T-helper 17 cell (primary cell): ENCODE data around the gene TMTC4. TPM values are rescaled to one million over a fixed set of nuclear protein-coding genes. Genes with fewer than 3 reads are reported as not detected.
"Not testable (repeated sequence)": the region's sequence is repeated elsewhere in the genome, so short reads cannot be mapped to it uniquely, and the experiment has no call there.

Source experiments
- ATAC-seq: fragments of 150-1000 bp; cut with Tn5 transposase; 2 replicates; pipeline ENCODE4 v1.10.0; 2021; ENCODE audit warnings: mild to moderate bottlenecking, moderate library complexity
- DNase-seq, 3 donors: peaks; one replicate each; pipeline versions ENCODE4 v3.0.0 to v3.0.0-alpha.2; 2020 to 2021
- H3K9me3 ChIP-seq: one replicate; pipeline ENCODE4 v1.7.0; 2013; ENCODE audit warnings: low read length, mild to moderate bottlenecking; ENCODE audit not compliant: control insufficient read depth, poor library complexity, severe bottlenecking
- H3K27ac Mint-ChIP-seq: one replicate; pipeline ENCODE4 v1.8.0; 2022; ENCODE audit warnings: mild to moderate bottlenecking, moderate library complexity, mixed read lengths
- H3K27me3 Mint-ChIP-seq: one replicate; pipeline ENCODE4 v1.8.0; 2022; ENCODE audit warnings: mixed read lengths
- H3K36me3 Mint-ChIP-seq: one replicate; pipeline ENCODE4 v1.8.0; 2022; ENCODE audit warnings: low read depth, mixed read lengths
- H3K4me1 Mint-ChIP-seq: one replicate; pipeline ENCODE4 v1.8.0; 2022; ENCODE audit warnings: mild to moderate bottlenecking, mixed read lengths
- H3K4me3 Mint-ChIP-seq: one replicate; pipeline ENCODE4 v1.8.0; 2022; ENCODE audit warnings: mild to moderate bottlenecking, moderate library complexity, mixed read lengths
- total RNA-seq, 4 donors: library from RNA in 2 of 4; stranded (reverse) in 2 of 4; gene quantifications; one replicate each; pipeline ENCODE4 v1.2.3 and lab custom pipeline; 2022 to 2026

TMTC4 gene, protein sequence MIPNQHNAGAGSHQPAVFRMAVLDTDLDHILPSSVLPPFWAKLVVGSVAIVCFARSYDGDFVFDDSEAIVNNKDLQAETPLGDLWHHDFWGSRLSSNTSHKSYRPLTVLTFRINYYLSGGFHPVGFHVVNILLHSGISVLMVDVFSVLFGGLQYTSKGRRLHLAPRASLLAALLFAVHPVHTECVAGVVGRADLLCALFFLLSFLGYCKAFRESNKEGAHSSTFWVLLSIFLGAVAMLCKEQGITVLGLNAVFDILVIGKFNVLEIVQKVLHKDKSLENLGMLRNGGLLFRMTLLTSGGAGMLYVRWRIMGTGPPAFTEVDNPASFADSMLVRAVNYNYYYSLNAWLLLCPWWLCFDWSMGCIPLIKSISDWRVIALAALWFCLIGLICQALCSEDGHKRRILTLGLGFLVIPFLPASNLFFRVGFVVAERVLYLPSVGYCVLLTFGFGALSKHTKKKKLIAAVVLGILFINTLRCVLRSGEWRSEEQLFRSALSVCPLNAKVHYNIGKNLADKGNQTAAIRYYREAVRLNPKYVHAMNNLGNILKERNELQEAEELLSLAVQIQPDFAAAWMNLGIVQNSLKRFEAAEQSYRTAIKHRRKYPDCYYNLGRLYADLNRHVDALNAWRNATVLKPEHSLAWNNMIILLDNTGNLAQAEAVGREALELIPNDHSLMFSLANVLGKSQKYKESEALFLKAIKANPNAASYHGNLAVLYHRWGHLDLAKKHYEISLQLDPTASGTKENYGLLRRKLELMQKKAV
- 10 to 100 TPM; 13.7 to 14.4 TPM for total RNA-seq
- total RNA-seq (lab: John Stamatoyannopoulos, UW) = 20.9 to 48.3 reads per million in 2 donors

GRCh38 chr13:100674572-100674871, at the start of gene TMTC4:
TMTC4 (minus strand) TSS chr13:100674795; CDS start chr13:100670362, 4,433 bp downstream.
- H3K27ac Mint-ChIP-seq = peak within 1 kb of the TSS; percentile 92
- no peaks in the 10 kb centered on the region for H3K27me3 Mint-ChIP-seq
- peaks cover 11% of the 10 kb centered on the region for H3K36me3 Mint-ChIP-seq
- ATAC-seq (no peak), DNase-seq (no peak)
- peak within 1 kb of the TSS; percentile 97 for H3K4me3 Mint-ChIP-seq
- H3K4me1 Mint-ChIP-seq = peaks cover 32% of the 10 kb centered on the region
- H3K9me3 ChIP-seq = no peaks in the 10 kb centered on the region

- Mint-ChIP-seq H3K4me3 (no peak overlapping the region), H3K27me3 (peaks cover 50% of the 10 kb centered on the region), H3K4me1 (peaks cover 3% of the 10 kb centered on the region), H3K36me3 (no peaks in the 10 kb centered on the region), H3K27ac (no peak overlapping the region)
- ATAC-seq (no peak), DNase-seq (no peak)
- H3K9me3 ChIP-seq = peaks cover 2% of the 10 kb centered on the region
These were observed 47.9 kb upstream of the TMTC4 start for GRCh38 chr13:100722517-100722916.

- Mint-ChIP-seq H3K27ac (no peak overlapping the region), H3K36me3 (no peaks in the 10 kb centered on the region), H3K27me3 (peaks cover 53% of the 10 kb centered on the region), H3K4me1 (peaks cover 3% of the 10 kb centered on the region), H3K4me3 (no peak overlapping the region)
- ATAC-seq (peak; percentile 56), DNase-seq (peak in 1 of 3 donors; percentile 30)
- peaks cover 2% of the 10 kb centered on the region for H3K9me3 ChIP-seq
These were observed 47.4 kb upstream of the TMTC4 start for GRCh38 chr13:100721885-100722512.

GRCh38 chr13:100715604-100716003, 41.0 kb upstream of the TMTC4 start:
- H3K27ac Mint-ChIP-seq = no peak overlapping the region

GRCh38 chr13:100714478-100714877, 39.9 kb upstream of the TMTC4 start:
- no peak for ATAC-seq
- H3K36me3 Mint-ChIP-seq = no peaks in the 10 kb centered on the region
- no peak overlapping the region for H3K4me3 Mint-ChIP-seq
- no peak for DNase-seq
- no peaks in the 10 kb centered on the region for H3K9me3 ChIP-seq
- peaks cover 23% of the 10 kb centered on the region for H3K27me3 Mint-ChIP-seq
- no peak overlapping the region for H3K27ac Mint-ChIP-seq
- no peaks in the 10 kb centered on the region for H3K4me1 Mint-ChIP-seq

More at GRCh38 chr13:100715604-100716003, 41.0 kb upstream of the TMTC4 start:
- Mint-ChIP-seq H3K4me3 (no peak overlapping the region), H3K27me3 (peaks cover 23% of the 10 kb centered on the region), H3K4me1 (no peaks in the 10 kb centered on the region), H3K36me3 (no peaks in the 10 kb centered on the region)
- H3K9me3 ChIP-seq = peaks cover 2% of the 10 kb centered on the region
- DNase-seq (no peak), ATAC-seq (no peak)

DNA sequence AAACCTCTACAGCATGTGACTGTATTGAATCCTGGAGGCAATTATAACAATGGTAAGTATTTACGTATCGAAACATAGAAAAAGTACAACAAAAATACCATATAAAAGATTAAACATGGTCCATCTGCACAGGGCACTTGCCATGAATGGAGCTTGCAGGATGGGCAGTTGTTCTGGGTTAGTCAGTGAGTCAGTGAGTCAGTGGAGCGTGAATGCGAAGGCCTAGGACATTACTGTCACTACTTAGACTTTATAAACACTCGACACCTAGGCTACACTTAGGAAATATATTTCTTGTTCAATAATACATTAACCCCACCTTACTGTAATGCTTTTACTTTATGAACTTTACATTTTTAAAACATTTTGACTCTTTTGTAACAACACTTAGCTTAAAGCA, 35.6 kb upstream of the TMTC4 start:
- no peak for ATAC-seq
- no peak for DNase-seq
- Mint-ChIP-seq H3K4me1 (no peaks in the 10 kb centered on the region), H3K27me3 (no peaks in the 10 kb centered on the region), H3K4me3 (no peak overlapping the region), H3K36me3 (no peaks in the 10 kb centered on the region), H3K27ac (no peak overlapping the region)
- no peaks in the 10 kb centered on the region for H3K9me3 ChIP-seq

GRCh38 chr13:100707818-100708740, 33.5 kb upstream of the TMTC4 start:
- no peak overlapping the region for H3K4me3 Mint-ChIP-seq
- ATAC-seq = no peak

GRCh38 chr13:100698331-100698730, 23.7 kb upstream of the TMTC4 start:
- H3K27me3 Mint-ChIP-seq = peaks cover 13% of the 10 kb centered on the region
- not testable (repeated sequence) for H3K4me1 Mint-ChIP-seq, H3K36me3 Mint-ChIP-seq, DNase-seq, ATAC-seq, H3K27ac Mint-ChIP-seq, H3K9me3 ChIP-seq, H3K4me3 Mint-ChIP-seq

More at GRCh38 chr13:100707818-100708740, 33.5 kb upstream of the TMTC4 start:
- Mint-ChIP-seq H3K27me3 (no peaks in the 10 kb centered on the region), H3K4me1 (no peaks in the 10 kb centered on the region), H3K27ac (no peak overlapping the region), H3K36me3 (no peaks in the 10 kb centered on the region)
- H3K9me3 ChIP-seq = no peaks in the 10 kb centered on the region
- DNase-seq = no peak

GRCh38 chr13:100695509-100695773, 20.8 kb upstream of the TMTC4 start:
- no peak for ATAC-seq
- Mint-ChIP-seq H3K4me3 (no peak overlapping the region), H3K4me1 (no peaks in the 10 kb centered on the region), H3K27me3 (peaks cover 26% of the 10 kb centered on the region), H3K36me3 (peaks cover 2% of the 10 kb centered on the region), H3K27ac (no peak overlapping the region)
- no peak for DNase-seq
- H3K9me3 ChIP-seq = no peaks in the 10 kb centered on the region

DNA sequence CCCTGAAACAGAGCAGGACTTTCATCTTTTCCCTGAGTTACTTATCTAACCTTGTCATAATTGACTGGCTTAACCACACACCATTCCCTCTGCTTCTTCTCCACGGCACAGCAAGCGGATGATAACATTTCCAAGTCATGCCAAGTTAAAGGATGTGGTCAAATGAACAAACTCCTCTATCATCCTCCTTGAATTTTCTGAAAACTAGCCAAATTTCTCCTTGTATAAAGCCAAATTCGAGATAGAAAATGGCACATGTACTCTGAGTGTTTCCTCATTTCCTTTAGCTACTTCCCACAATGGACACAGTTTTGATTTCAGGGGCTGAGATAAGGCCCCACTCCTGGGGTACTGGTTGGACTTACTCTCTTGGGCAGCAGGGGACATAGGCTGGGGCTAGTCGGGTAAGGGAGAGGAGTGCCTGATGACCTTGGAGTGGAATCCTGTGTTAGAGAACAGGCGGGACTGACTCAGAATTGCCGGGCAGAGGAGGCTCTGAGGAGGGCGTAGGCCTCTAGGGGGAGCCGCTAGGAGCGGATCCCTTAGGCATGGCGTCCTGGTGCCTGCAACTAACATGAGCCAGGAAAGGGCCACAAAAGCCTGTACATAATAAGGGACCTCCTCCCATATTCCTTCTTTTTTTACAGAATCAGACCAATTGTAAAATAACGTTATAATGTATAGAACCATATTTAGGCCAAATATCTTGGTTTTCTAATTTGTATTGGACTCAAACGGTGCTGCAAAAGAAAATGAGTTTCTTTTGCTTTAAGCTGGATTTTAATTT, 20.3 kb upstream of the TMTC4 start:
- no peak for ATAC-seq

GRCh38 chr13:100689191-100689590, 14.6 kb upstream of the TMTC4 start:
- DNase-seq (no peak), ATAC-seq (no peak)
- H3K9me3 ChIP-seq = no peaks in the 10 kb centered on the region
- Mint-ChIP-seq H3K27ac (no peak overlapping the region), H3K4me1 (no peaks in the 10 kb centered on the region), H3K4me3 (no peak overlapping the region), H3K27me3 (peaks cover 26% of the 10 kb centered on the region), H3K36me3 (peaks cover 6% of the 10 kb centered on the region)

More for the DNA sequence above, 20.3 kb upstream of the TMTC4 start:
- DNase-seq = no peak
- peaks cover 2% of the 10 kb centered on the region for H3K36me3 Mint-ChIP-seq
- H3K4me1 Mint-ChIP-seq = no peaks in the 10 kb centered on the region
- H3K27ac Mint-ChIP-seq = no peak overlapping the region
- peaks cover 26% of the 10 kb centered on the region for H3K27me3 Mint-ChIP-seq
- no peaks in the 10 kb centered on the region for H3K9me3 ChIP-seq
- H3K4me3 Mint-ChIP-seq = no peak overlapping the region

- Mint-ChIP-seq H3K4me3 (no peak overlapping the region), H3K36me3 (peaks cover 7% of the 10 kb centered on the region), H3K27me3 (peaks cover 15% of the 10 kb centered on the region), H3K4me1 (peaks cover 13% of the 10 kb centered on the region), H3K27ac (no peak overlapping the region)
- no peaks in the 10 kb centered on the region for H3K9me3 ChIP-seq
- no peak for DNase-seq
- ATAC-seq = no peak
These were observed 5.5 kb upstream of the TMTC4 start for GRCh38 chr13:100680131-100680530.
